ENCODE data around the gene MAPK8IP2.

Gene MAPK8IP2

GRCh38 chr22:50600538-50600937, at the start of gene MAPK8IP2:
MAPK8IP2 (plus strand) TSS chr22:50600793; CDS start chr22:50600819, 26 bp downstream.
- no peak for DNase-seq

GRCh38 chr22:50551160-50551752, 49.3 kb upstream of the MAPK8IP2 start:
- no peak for DNase-seq

- DNase-seq = no peak
These were observed 47.3 kb upstream of the MAPK8IP2 start for GRCh38 chr22:50553310-50553709.

- DNase-seq = no peak
These were observed 43.9 kb upstream of the MAPK8IP2 start for GRCh38 chr22:50556703-50557102.

- no peak for DNase-seq
These were observed 40.6 kb upstream of the MAPK8IP2 start for GRCh38 chr22:50560034-50560433.

GRCh38 chr22:50561401-50562358, 38.9 kb upstream of the MAPK8IP2 start:
- DNase-seq = no peak

- peak; percentile 90 for DNase-seq
These were observed 37.8 kb upstream of the MAPK8IP2 start, which contains the start of gene SYCE3 for GRCh38 chr22:50562523-50563412. SYCE3 (minus strand) TSS chr22:50562919; CDS start chr22:50556405, 6,514 bp downstream.

- DNase-seq = no peak
These were observed 37.0 kb upstream of the MAPK8IP2 start for GRCh38 chr22:50563413-50564160.

GRCh38 chr22:50564289-50564688, 36.3 kb upstream of the MAPK8IP2 start:
- no peak for DNase-seq

- no peak for DNase-seq
These were observed 32.8 kb upstream of the MAPK8IP2 start for GRCh38 chr22:50567721-50568252.

GRCh38 chr22:50568626-50569025, 32.0 kb upstream of the MAPK8IP2 start:
- no peak for DNase-seq

GRCh38 chr22:50569041-50569459, 31.5 kb upstream of the MAPK8IP2 start:
- no peak for DNase-seq

GRCh38 chr22:50569896-50570535, 30.6 kb upstream of the MAPK8IP2 start:
- no peak for DNase-seq

- no peak for DNase-seq
These were observed 29.7 kb upstream of the MAPK8IP2 start for GRCh38 chr22:50570861-50571260.

GRCh38 chr22:50571264-50572175, 29.1 kb upstream of the MAPK8IP2 start:
- DNase-seq = no peak

GRCh38 chr22:50572965-50573364, 27.6 kb upstream of the MAPK8IP2 start:
- no peak for DNase-seq

GRCh38 chr22:50573491-50574382, 26.9 kb upstream of the MAPK8IP2 start:
- DNase-seq = no peak

GRCh38 chr22:50574383-50574755, 26.2 kb upstream of the MAPK8IP2 start:
- no peak for DNase-seq

- DNase-seq = no peak
These were observed 25.1 kb upstream of the MAPK8IP2 start for GRCh38 chr22:50575426-50575941.
